Calu3 (cell line): ENCODE results near the gene HDHD2. TPM values are rescaled to one million over a fixed set of nuclear protein-coding genes. Genes with fewer than 3 reads are reported as not detected.

Source experiments
- BruUV-seq: library from RNA; stranded (reverse); fragments of 400-500 nt; replicated peaks from 2 replicates; lab custom pipeline; 2021; lab: Mats Ljungman, UMichigan
- CTCF ChIA-PET: fragments of 300-600 bp; sonication (Branson Sonifier 250); formaldehyde crosslinking; loops from one replicate; lab custom pipeline; 2022; ENCODE audit warnings: antibody characterized with exemption; lab: Charles Lee
- DNase-seq: peaks from one replicate; pipeline ENCODE4 v3.0.0; 2022
- H3K27ac Mint-ChIP-seq: one replicate; pipeline ENCODE4 v1.8.0; 2022; ENCODE audit warnings: mixed read lengths; ENCODE audit not compliant: unreplicated experiment
- H3K27me3 Mint-ChIP-seq: one replicate; pipeline ENCODE4 v1.8.0; 2022; ENCODE audit warnings: mixed read lengths; ENCODE audit not compliant: unreplicated experiment
- H3K36me3 Mint-ChIP-seq: one replicate; pipeline ENCODE4 v1.8.0; 2022; ENCODE audit warnings: mild to moderate bottlenecking, moderate library complexity, mixed read lengths; ENCODE audit not compliant: insufficient read depth, unreplicated experiment
- H3K4me1 Mint-ChIP-seq: one replicate; pipeline ENCODE4 v1.8.0; 2022; ENCODE audit warnings: mild to moderate bottlenecking, low read depth, mixed read lengths; ENCODE audit not compliant: unreplicated experiment
- H3K4me3 Mint-ChIP-seq: one replicate; pipeline ENCODE4 v1.8.0; 2022; ENCODE audit warnings: mild to moderate bottlenecking, low read depth, moderate library complexity, mixed read lengths; ENCODE audit not compliant: unreplicated experiment
- H3K9me3 Mint-ChIP-seq: one replicate; pipeline ENCODE4 v1.8.0; 2022; ENCODE audit warnings: low read depth, mixed read lengths; ENCODE audit not compliant: unreplicated experiment
- CTCF ChIP-seq: fragments of 200-600 bp; IDR thresholded peaks from one replicate; pipeline ENCODE4 v1.8.0; 2022; ENCODE audit warnings: antibody characterized with exemption; ENCODE audit not compliant: unreplicated experiment
- intact Hi-C: fragments of 100-400 bp; cut with micrococcal nuclease; formaldehyde crosslinking; loops from one replicate; pipeline ENCODE4 v1.10.0; 2022; ENCODE audit not compliant: unreplicated experiment
- total RNA-seq: library from RNA; stranded (reverse); gene quantifications from 2 replicates; pipeline ENCODE4 v1.2.3, GENCODE V29; 2022

The HDHD2 gene
- total RNA-seq, 1 experiment from 2014 or later: 31.6 TPM

- TF ChIP-seq CTCF: no peak
- Mint-ChIP-seq H3K4me3 (peak overlapping the region; percentile 93), H3K27me3 (no peaks in the 10 kb centered on the region), H3K4me1 (peaks cover 31% of the 10 kb centered on the region), H3K9me3 (no peaks in the 10 kb centered on the region), H3K36me3 (peaks cover 22% of the 10 kb centered on the region), H3K27ac (peak overlapping the region; percentile 91)
- DNase-seq: no peak
- intact Hi-C loops: no loop called here
- BruUV-seq: no TSS peak
- CTCF ChIA-PET: interaction anchor here (0.6 to 0.7 kb wide), 2 partner anchors 14 to 170 kb away, joined by 5 read pairs; no protein-coding TSS in a partner anchor
These were observed 1.1 kb upstream of the HDHD2 start for GRCh38 chr18:47151439-47151838.

GRCh38 chr18:47150824-47151366 lies 595 bp upstream of the HDHD2 start:
- Mint-ChIP-seq H3K9me3 (no peaks in the 10 kb centered on the region), H3K4me3 (peak overlapping the region; percentile 93), H3K27me3 (no peaks in the 10 kb centered on the region), H3K4me1 (peaks cover 31% of the 10 kb centered on the region), H3K27ac (peak overlapping the region; percentile 91), H3K36me3 (peaks cover 22% of the 10 kb centered on the region)
- intact Hi-C loops: no loop called here
- TSS peak; percentile 26 for BruUV-seq
- CTCF ChIA-PET: interaction anchor here (0.6 to 1.6 kb wide), 2 partner anchors 15 to 54 kb away, joined by 5 to 6 read pairs; no protein-coding TSS in a partner anchor
- DNase-seq: no peak
- TF ChIP-seq CTCF: no peak

- no peak for TF ChIP-seq CTCF
- Mint-ChIP-seq H3K27me3 (no peaks in the 10 kb centered on the region), H3K36me3 (peaks cover 22% of the 10 kb centered on the region), H3K27ac (peak overlapping the region; percentile 91), H3K4me1 (peaks cover 31% of the 10 kb centered on the region), H3K9me3 (no peaks in the 10 kb centered on the region), H3K4me3 (peak overlapping the region; percentile 93)
- intact Hi-C loops: loop anchor here (2.0 kb wide), 1 partner anchor 25 kb away; no protein-coding TSS in a partner anchor
- DNase-seq: peak; percentile 19
- no TSS peak for BruUV-seq
- CTCF ChIA-PET: interaction anchor here (1.6 kb wide), 1 partner anchor 55 kb away, joined by 6 read pairs; no protein-coding TSS in a partner anchor
These were observed 757 bp downstream of the HDHD2 start for GRCh38 chr18:47149457-47150028.

GRCh38 chr18:47146206-47146605 lies 4.1 kb downstream of the HDHD2 start:
- Mint-ChIP-seq H3K4me1 (peaks cover 24% of the 10 kb centered on the region), H3K27ac (no peak overlapping the region), H3K4me3 (no peak overlapping the region), H3K9me3 (no peaks in the 10 kb centered on the region), H3K36me3 (peaks cover 20% of the 10 kb centered on the region), H3K27me3 (no peaks in the 10 kb centered on the region)
- no peak for TF ChIP-seq CTCF
- CTCF ChIA-PET: no interaction called here
- DNase-seq: no peak
- BruUV-seq: no TSS peak
- intact Hi-C loops: no loop called here
